GM12878 (cell line): ENCODE measurements around the gene TGFBR1. TPM values are rescaled to one million over a fixed set of nuclear protein-coding genes. Genes with fewer than 3 reads are reported as not detected.

ENCODE experiments used
- BMI1 ChIP-seq: fragments of 450-650 bp; IDR thresholded peaks from 2 replicates; pipeline ENCODE4 v1.6.1; 2016; ENCODE audit warnings: mild to moderate bottlenecking, moderate library complexity, borderline replicate concordance
- HDAC2 ChIP-seq: fragments of 200-600 bp; sonication (generic); IDR thresholded peaks from 2 replicates; pipeline ENCODE4 v1.6.1; 2017
- HDAC6 ChIP-seq: fragments of 200-600 bp; sonication (generic); IDR thresholded peaks from one replicate; pipeline ENCODE4 v1.8.0; 2017; ENCODE audit warnings: antibody characterized with exemption; ENCODE audit not compliant: unreplicated experiment
- NKRF ChIP-seq: fragments of 450-650 bp; conservative IDR thresholded peaks from 2 replicates; pipeline ENCODE4 v1.6.1; 2017; ENCODE audit warnings: mild to moderate bottlenecking, moderate library complexity
- POU2F2 ChIP-seq: IDR thresholded peaks from 3 replicates; pipeline ENCODE4 v1.6.1; 2011; ENCODE audit warnings: low read depth, mild to moderate bottlenecking, low read length, borderline replicate concordance
- SIX5 ChIP-seq: IDR thresholded peaks from 2 replicates; pipeline ENCODE4 v1.6.1; 2011; ENCODE audit warnings: mild to moderate bottlenecking, low read depth, low read length, moderate library complexity; ENCODE audit not compliant: severe bottlenecking
- YY1 ChIP-seq: IDR thresholded peaks from 2 replicates; pipeline ENCODE4 v1.6.1; 2011; ENCODE audit warnings: low read depth, mild to moderate bottlenecking, low read length
- polyA plus RNA-seq, 11 experiments: library from polyadenylated mRNA; depleted of rRNA in 4 of 11; unstranded in 6 of 11; stranded (reverse) in 5 of 11; fragments of >200 nt; fragmentation: Nextera tagmentation in 4 of 11; fragmentation: Illumina TruSeq in 1 of 11; extraction: Ambion mirVana in 4 of 11; extraction: Trizol in 1 of 11; gene quantifications; 1 replicate in 1 of 11; 2 replicates in 10 of 11; pipeline versions ENCODE4 v1.2.1 to v1.2.3, GENCODE V29; 2011 to 2016; ENCODE audit warnings: inconsistent platforms in 2 of 11, missing spikeins in 2 of 11, low read depth in 1 of 11
- total RNA-seq, 4 experiments: library from RNA; depleted of rRNA in 3 of 4; stranded (reverse); fragments of >200 nt in 3 of 4; fragmentation: Illumina TruSeq in 1 of 4; extraction: Trizol in 1 of 4; gene quantifications; 2 replicates each; pipeline versions ENCODE4 v1.2.1 to v1.2.3, GENCODE V29; 2013 to 2021
- TF ChIP-seq, protein P1 (sequence below): fragments of 450-650 bp; IDR thresholded peaks from 2 replicates; pipeline ENCODE4 v1.6.1; 2017; ENCODE audit warnings: low read depth, mild to moderate bottlenecking, moderate library complexity
- TF ChIP-seq, protein P2 (sequence below): IDR thresholded peaks from 2 replicates; pipeline ENCODE4 v1.6.1; 2011; ENCODE audit warnings: low read depth, mild to moderate bottlenecking, low read length, moderate library complexity, borderline replicate concordance; ENCODE audit errors: extremely low read depth

The TGFBR1 gene
- total and polyA plus RNA-seq, 10 of the 15 experiments (the other 5 are each of a cell fraction or from before 2014, with no cell fraction given) = 2.9 to 27.2 (median 16.6) TPM

DNA sequence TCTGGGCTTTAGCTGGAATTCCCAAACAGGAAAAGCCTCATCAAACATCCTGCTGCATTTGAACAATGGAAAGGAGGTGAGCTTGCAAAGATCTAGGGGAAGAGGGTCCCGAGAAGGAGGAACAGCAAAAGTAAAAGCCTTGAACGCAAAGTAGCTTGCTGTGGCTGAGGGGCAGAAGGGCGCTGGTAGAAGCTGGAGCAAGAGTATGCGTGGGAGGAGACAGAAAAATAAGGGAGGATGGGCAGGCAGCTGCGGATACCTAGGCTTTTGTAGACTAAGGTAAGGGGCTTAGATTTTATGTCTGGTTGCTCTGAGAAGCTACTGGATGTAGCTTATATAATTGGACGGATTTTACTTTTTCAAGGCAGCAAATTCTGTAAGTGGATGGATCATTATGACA, 21.9 kb upstream of the TGFBR1 start (continued):
- no peak for TF ChIP-seq SIX5
- TF ChIP-seq BMI1 = no peak
- no peak for TF ChIP-seq YY1
- TF ChIP-seq HDAC6 = no peak
- no peak for TF ChIP-seq NKRF
- TF ChIP-seq HDAC2 = no peak
- TF ChIP-seq, protein P1, sequence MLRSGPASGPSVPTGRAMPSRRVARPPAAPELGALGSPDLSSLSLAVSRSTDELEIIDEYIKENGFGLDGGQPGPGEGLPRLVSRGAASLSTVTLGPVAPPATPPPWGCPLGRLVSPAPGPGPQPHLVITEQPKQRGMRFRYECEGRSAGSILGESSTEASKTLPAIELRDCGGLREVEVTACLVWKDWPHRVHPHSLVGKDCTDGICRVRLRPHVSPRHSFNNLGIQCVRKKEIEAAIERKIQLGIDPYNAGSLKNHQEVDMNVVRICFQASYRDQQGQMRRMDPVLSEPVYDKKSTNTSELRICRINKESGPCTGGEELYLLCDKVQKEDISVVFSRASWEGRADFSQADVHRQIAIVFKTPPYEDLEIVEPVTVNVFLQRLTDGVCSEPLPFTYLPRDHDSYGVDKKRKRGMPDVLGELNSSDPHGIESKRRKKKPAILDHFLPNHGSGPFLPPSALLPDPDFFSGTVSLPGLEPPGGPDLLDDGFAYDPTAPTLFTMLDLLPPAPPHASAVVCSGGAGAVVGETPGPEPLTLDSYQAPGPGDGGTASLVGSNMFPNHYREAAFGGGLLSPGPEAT = no peak
- TF ChIP-seq, protein P2, sequence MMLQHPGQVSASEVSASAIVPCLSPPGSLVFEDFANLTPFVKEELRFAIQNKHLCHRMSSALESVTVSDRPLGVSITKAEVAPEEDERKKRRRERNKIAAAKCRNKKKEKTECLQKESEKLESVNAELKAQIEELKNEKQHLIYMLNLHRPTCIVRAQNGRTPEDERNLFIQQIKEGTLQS = no peak
- no peak for TF ChIP-seq POU2F2
